ENCODE results near the gene ABL2.
"Not testable (repeated sequence)": the region's sequence is repeated elsewhere in the genome, so short reads cannot be mapped to it uniquely, and the experiment has no call there.

ABL2 gene

GRCh38 chr1:179151908-179152682 lies 77.4 kb downstream of the ABL2 start:
- no peak overlapping the region for H3K9ac ChIP-seq (ENCODE audit: low read depth, low read length)
- no peak overlapping the region for H3K27ac ChIP-seq (ENCODE audit: low read depth, low read length)
- no peaks in the 10 kb centered on the region for H3K4me1 ChIP-seq (ENCODE audit: control insufficient read depth, insufficient read depth, low read length)
- no peaks in the 10 kb centered on the region for H3K9me3 ChIP-seq (ENCODE audit: control insufficient read depth, insufficient read depth, low read length)
- H3K4me3 ChIP-seq (ENCODE audit: low read depth, low read length), result no peak overlapping the region
- H3K36me3 ChIP-seq (ENCODE audit: control insufficient read depth, insufficient read depth, low read length), result no peaks in the 10 kb centered on the region
- H3K27me3 ChIP-seq (ENCODE audit: control insufficient read depth, insufficient read depth, low read length), result no peaks in the 10 kb centered on the region

GRCh38 chr1:179146911-179147310 lies 82.6 kb downstream of the ABL2 start:
- Histone ChIP-seq H3K36me3 (ENCODE audit: control insufficient read depth, insufficient read depth, low read length) (no peaks in the 10 kb centered on the region), H3K9me3 (ENCODE audit: control insufficient read depth, insufficient read depth, low read length) (no peaks in the 10 kb centered on the region), H3K4me3 (ENCODE audit: low read depth, low read length) (no peak overlapping the region), H3K4me1 (ENCODE audit: control insufficient read depth, insufficient read depth, low read length) (peaks cover 2% of the 10 kb centered on the region; the same call in 1 of the 2 replicates), H3K9ac (ENCODE audit: low read depth, low read length) (no peak overlapping the region), H3K27me3 (ENCODE audit: control insufficient read depth, insufficient read depth, low read length) (no peaks in the 10 kb centered on the region), H3K27ac (ENCODE audit: low read depth, low read length) (no peak overlapping the region)

GRCh38 chr1:179146476-179146875 lies 83.0 kb downstream of the ABL2 start:
- Histone ChIP-seq H3K27me3 (ENCODE audit: control insufficient read depth, insufficient read depth, low read length) (no peaks in the 10 kb centered on the region), H3K9me3 (ENCODE audit: control insufficient read depth, insufficient read depth, low read length) (no peaks in the 10 kb centered on the region), H3K36me3 (ENCODE audit: control insufficient read depth, insufficient read depth, low read length) (no peaks in the 10 kb centered on the region), H3K4me3 (ENCODE audit: low read depth, low read length) (no peak overlapping the region), H3K27ac (ENCODE audit: low read depth, low read length) (no peak overlapping the region), H3K9ac (ENCODE audit: low read depth, low read length) (no peak overlapping the region), H3K4me1 (ENCODE audit: control insufficient read depth, insufficient read depth, low read length) (peaks cover 6% of the 10 kb centered on the region; the same call in 1 of the 2 replicates)

- no peaks in the 10 kb centered on the region for H3K36me3 ChIP-seq (ENCODE audit: control insufficient read depth, insufficient read depth, low read length)
- no peak overlapping the region for H3K9ac ChIP-seq (ENCODE audit: low read depth, low read length)
- H3K27me3 ChIP-seq (ENCODE audit: control insufficient read depth, insufficient read depth, low read length), result no peaks in the 10 kb centered on the region
- H3K4me1 ChIP-seq (ENCODE audit: control insufficient read depth, insufficient read depth, low read length), result peaks cover 10% of the 10 kb centered on the region; the same call in 1 of the 2 replicates
- no peaks in the 10 kb centered on the region for H3K9me3 ChIP-seq (ENCODE audit: control insufficient read depth, insufficient read depth, low read length)
- no peak overlapping the region for H3K27ac ChIP-seq (ENCODE audit: low read depth, low read length)
- no peak overlapping the region for H3K4me3 ChIP-seq (ENCODE audit: low read depth, low read length)
Measured at GRCh38 chr1:179145521-179145920, 84.0 kb downstream of the ABL2 start.

DNA sequence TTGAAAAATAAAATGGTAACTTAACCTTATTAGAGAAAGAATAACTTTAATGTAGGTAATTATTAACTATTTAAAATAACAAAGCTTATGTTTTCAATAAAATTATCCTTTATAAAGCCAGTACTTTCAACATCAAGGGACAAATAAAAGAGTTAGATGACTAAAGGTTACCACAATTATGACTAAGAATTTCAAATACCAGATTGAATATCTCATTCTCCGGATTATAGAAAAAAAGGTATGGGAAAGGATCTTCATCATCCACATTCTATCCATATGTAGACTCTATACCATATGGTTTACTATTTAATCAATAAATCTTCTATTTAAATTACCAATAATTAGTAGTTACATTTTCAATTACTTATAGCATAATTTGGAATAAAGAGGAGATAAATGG lies 84.9 kb downstream of the ABL2 start:
- Histone ChIP-seq H3K9ac (ENCODE audit: low read depth, low read length) (no peak overlapping the region), H3K4me1 (ENCODE audit: control insufficient read depth, insufficient read depth, low read length) (peaks cover 10% of the 10 kb centered on the region; the same call in 1 of the 2 replicates), H3K27ac (ENCODE audit: low read depth, low read length) (no peak overlapping the region), H3K36me3 (ENCODE audit: control insufficient read depth, insufficient read depth, low read length) (no peaks in the 10 kb centered on the region), H3K27me3 (ENCODE audit: control insufficient read depth, insufficient read depth, low read length) (no peaks in the 10 kb centered on the region), H3K4me3 (ENCODE audit: low read depth, low read length) (no peak overlapping the region), H3K9me3 (ENCODE audit: control insufficient read depth, insufficient read depth, low read length) (0 out of 2 replicates have a peak, but pooled peaks cover 3% of the 10 kb centered on the region)

- no peak overlapping the region for H3K4me3 ChIP-seq (ENCODE audit: low read depth, low read length)
- no peak overlapping the region for H3K27ac ChIP-seq (ENCODE audit: low read depth, low read length)
- H3K27me3 ChIP-seq (ENCODE audit: control insufficient read depth, insufficient read depth, low read length), result no peaks in the 10 kb centered on the region
- peaks cover 10% of the 10 kb centered on the region; the same call in 1 of the 2 replicates for H3K4me1 ChIP-seq (ENCODE audit: control insufficient read depth, insufficient read depth, low read length)
- no peaks in the 10 kb centered on the region for H3K36me3 ChIP-seq (ENCODE audit: control insufficient read depth, insufficient read depth, low read length)
- H3K9me3 ChIP-seq (ENCODE audit: control insufficient read depth, insufficient read depth, low read length), result 0 out of 2 replicates have a peak, but pooled peaks cover 3% of the 10 kb centered on the region
- H3K9ac ChIP-seq (ENCODE audit: low read depth, low read length), result no peak overlapping the region
Measured at GRCh38 chr1:179143322-179143721, 86.2 kb downstream of the ABL2 start.

- Histone ChIP-seq H3K4me1 (ENCODE audit: control insufficient read depth, insufficient read depth, low read length) (peaks cover 10% of the 10 kb centered on the region; the same call in 1 of the 2 replicates), H3K27ac (ENCODE audit: low read depth, low read length) (no peak overlapping the region), H3K9ac (ENCODE audit: low read depth, low read length) (no peak overlapping the region), H3K27me3 (ENCODE audit: control insufficient read depth, insufficient read depth, low read length) (no peaks in the 10 kb centered on the region), H3K9me3 (ENCODE audit: control insufficient read depth, insufficient read depth, low read length) (0 out of 2 replicates have a peak, but pooled peaks cover 3% of the 10 kb centered on the region), H3K4me3 (ENCODE audit: low read depth, low read length) (no peak overlapping the region; the same call in 1 of the 2 replicates), H3K36me3 (ENCODE audit: control insufficient read depth, insufficient read depth, low read length) (no peaks in the 10 kb centered on the region)
Measured at GRCh38 chr1:179142889-179143299, 86.6 kb downstream of the ABL2 start.

DNA sequence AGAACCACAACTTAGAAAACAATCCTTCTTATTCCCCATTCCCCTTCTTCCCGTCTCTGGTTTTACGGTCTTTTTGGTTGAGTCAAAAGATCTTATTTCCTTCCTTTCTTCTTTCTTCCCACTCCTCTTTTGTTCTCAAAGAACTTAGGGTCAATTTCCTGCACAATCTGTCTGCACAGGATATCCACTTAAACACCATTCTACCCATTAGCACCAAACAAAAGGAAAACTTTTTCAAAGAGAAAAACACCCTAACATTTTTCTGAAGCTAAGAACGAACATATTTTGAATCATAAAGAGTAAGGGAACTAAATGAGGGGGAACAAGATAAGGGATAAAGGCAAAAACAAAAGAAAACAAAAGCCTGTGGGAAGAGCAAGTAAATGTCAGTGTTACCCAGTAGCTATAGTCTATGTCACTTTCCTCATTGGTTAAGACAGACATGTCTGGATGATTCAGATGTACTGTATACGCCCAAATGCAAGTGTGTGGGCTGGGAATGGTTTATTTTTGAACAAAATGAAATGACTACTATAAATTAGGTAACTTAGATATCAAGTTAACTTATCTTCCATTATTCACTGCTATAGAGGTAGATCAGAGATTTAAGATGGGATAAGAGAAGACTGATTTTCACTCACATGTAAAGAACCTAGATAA lies 87.8 kb downstream of the ABL2 start:
- no peak overlapping the region for H3K27ac ChIP-seq (ENCODE audit: low read depth, low read length)
- no peak overlapping the region for H3K4me3 ChIP-seq (ENCODE audit: low read depth, low read length)
- no peaks in the 10 kb centered on the region for H3K27me3 ChIP-seq (ENCODE audit: control insufficient read depth, insufficient read depth, low read length)

GRCh38 chr1:179138755-179139154 lies 90.7 kb downstream of the ABL2 start:
- not testable (repeated sequence) for H3K9me3 ChIP-seq (ENCODE audit: control insufficient read depth, insufficient read depth, low read length); H3K27ac ChIP-seq (ENCODE audit: low read depth, low read length); H3K4me3 ChIP-seq (ENCODE audit: low read depth, low read length); H3K27me3 ChIP-seq (ENCODE audit: control insufficient read depth, insufficient read depth, low read length); H3K36me3 ChIP-seq (ENCODE audit: control insufficient read depth, insufficient read depth, low read length); H3K9ac ChIP-seq (ENCODE audit: low read depth, low read length)
- H3K4me1 ChIP-seq (ENCODE audit: control insufficient read depth, insufficient read depth, low read length), result peaks cover 10% of the 10 kb centered on the region; the same call in 1 of the 2 replicates

More for the DNA sequence above, 87.8 kb downstream of the ABL2 start:
- no peak overlapping the region for H3K9ac ChIP-seq (ENCODE audit: low read depth, low read length)
- no peaks in the 10 kb centered on the region for H3K36me3 ChIP-seq (ENCODE audit: control insufficient read depth, insufficient read depth, low read length)
- peaks cover 10% of the 10 kb centered on the region; the same call in 1 of the 2 replicates for H3K4me1 ChIP-seq (ENCODE audit: control insufficient read depth, insufficient read depth, low read length)
- 0 out of 2 replicates have a peak, but pooled peaks cover 3% of the 10 kb centered on the region for H3K9me3 ChIP-seq (ENCODE audit: control insufficient read depth, insufficient read depth, low read length)

GRCh38 chr1:179137617-179138255 lies 91.7 kb downstream of the ABL2 start:
- Histone ChIP-seq H3K27me3 (ENCODE audit: control insufficient read depth, insufficient read depth, low read length) (no peaks in the 10 kb centered on the region), H3K4me1 (ENCODE audit: control insufficient read depth, insufficient read depth, low read length) (peaks cover 10% of the 10 kb centered on the region; the same call in 1 of the 2 replicates), H3K27ac (ENCODE audit: low read depth, low read length) (no peak overlapping the region), H3K9me3 (ENCODE audit: control insufficient read depth, insufficient read depth, low read length) (peaks cover 3% of the 10 kb centered on the region; the same call in 1 of the 2 replicates), H3K4me3 (ENCODE audit: low read depth, low read length) (no peak overlapping the region), H3K9ac (ENCODE audit: low read depth, low read length) (no peak overlapping the region), H3K36me3 (ENCODE audit: control insufficient read depth, insufficient read depth, low read length) (no peaks in the 10 kb centered on the region)
